Activated gamma-delta T cell treated with anti-CD3 and anti-CD28 coated beads, Interleukin-2, amount 50 U/mL, for 16 hours (primary cell): ENCODE measurements around the gene DEPDC1B.
"Not testable (repeated sequence)": the region's sequence is repeated elsewhere in the genome, so short reads cannot be mapped to it uniquely, and the experiment has no call there.

ENCODE experiments used
- DNase-seq: peaks from one replicate; pipeline ENCODE4 v3.0.0-alpha.2; 2020; ENCODE audit warnings: low read depth

DEPDC1B gene

GRCh38 chr5:60584304-60584703 is 115.7 kb downstream of the DEPDC1B start:
- DNase-seq: no peak

- no peak for DNase-seq
Observed at GRCh38 chr5:60583616-60584015, 116.3 kb downstream of the DEPDC1B start.

GRCh38 chr5:60578315-60578714 is 121.7 kb downstream of the DEPDC1B start:
- DNase-seq: no peak

DNA sequence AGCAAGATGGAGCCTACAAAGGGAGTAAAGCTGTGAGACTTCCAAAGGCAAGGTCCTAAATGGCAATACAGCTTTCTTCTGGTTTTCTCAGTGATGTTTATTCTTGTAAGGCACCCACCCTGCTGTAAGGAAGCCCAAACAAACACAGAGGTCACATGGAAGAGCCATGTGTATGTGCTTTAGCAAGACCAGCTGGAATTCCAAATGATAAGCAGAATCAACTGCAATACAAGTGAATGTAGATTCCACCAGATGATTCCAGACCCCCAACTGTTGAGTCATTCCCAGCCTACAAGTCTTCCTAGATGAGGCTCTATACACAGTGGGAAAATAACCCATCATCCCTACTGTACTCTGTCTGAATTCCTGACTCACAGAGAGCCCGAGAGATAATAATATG is 122.8 kb downstream of the DEPDC1B start:
- DNase-seq: no peak

DNA sequence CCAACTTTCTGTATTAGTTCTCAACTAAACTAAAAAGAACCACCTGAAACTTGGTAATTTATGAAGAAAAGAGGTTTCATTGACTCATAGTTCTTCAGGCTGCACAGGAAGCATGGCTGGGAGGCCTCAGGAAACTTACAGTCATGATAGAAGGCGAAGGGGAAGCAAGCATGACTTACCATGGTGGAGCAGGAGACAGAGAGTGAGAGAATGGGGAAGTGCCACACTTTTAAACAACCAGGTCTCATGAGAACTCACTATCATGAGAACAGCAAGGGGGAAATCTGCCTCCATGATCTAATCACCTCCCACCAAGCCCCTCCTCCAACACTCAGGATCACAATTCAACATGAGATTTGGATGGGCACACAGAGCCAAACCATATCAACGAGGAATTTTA is 123.5 kb downstream of the DEPDC1B start:
- no peak for DNase-seq

- DNase-seq: no peak
Observed at GRCh38 chr5:60568646-60569045, 131.3 kb downstream of the DEPDC1B start.

GRCh38 chr5:60563696-60564324 is 136.2 kb downstream of the DEPDC1B start:
- DNase-seq: no peak

DNA sequence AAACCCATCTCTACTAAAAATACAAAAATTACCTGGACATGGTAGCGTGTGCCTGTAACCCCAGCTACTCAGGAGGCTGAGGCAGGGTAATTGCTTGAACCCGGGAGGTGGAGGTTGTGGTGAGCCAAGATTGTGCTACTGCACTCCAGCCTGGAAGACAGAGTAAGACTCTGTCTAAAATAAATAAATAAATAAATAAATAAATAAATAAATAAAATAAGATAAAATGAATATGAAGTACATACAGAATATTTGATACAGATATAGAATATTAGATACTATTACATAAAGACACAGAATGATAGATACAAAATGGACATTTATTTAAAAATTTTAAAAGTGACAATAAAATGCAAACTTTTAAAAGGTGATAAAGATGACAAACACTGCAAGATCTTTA is 146.7 kb downstream of the DEPDC1B start:
- DNase-seq: not testable (repeated sequence)

- no peak for DNase-seq
Observed at GRCh38 chr5:60551829-60552228, 148.1 kb downstream of the DEPDC1B start.

GRCh38 chr5:60551250-60551649 is 148.7 kb downstream of the DEPDC1B start:
- no peak for DNase-seq

DNA sequence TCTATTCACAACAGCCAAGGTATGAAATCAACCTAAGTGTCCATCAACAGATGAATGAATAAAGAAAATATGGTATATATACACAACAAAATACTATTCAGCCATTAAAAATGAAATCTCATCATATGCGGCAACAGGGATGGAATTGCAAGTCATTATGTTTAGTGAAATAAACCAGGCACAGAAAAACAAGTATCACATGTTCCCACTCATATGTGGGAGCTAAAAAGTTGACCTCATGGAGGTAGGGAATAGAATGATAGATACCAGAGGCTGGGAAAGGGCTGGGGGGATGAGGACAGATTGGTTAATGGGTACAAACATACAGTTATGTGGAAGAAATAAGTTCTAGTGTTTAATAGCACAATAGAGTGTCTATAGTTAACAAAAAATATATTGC is 149.7 kb downstream of the DEPDC1B start:
- DNase-seq: no peak

- no peak for DNase-seq
Observed at GRCh38 chr5:60549841-60550240, 150.1 kb downstream of the DEPDC1B start.
